Smooth muscle cell (in vitro differentiated cells): ENCODE measurements around the gene MTHFD1. TPM values are rescaled to one million over a fixed set of nuclear protein-coding genes. Genes with fewer than 3 reads are reported as not detected.

Source experiments
- DNase-seq: peaks from one replicate; lab custom pipeline; 2025; ENCODE audit not compliant: unreplicated experiment; lab: John Stamatoyannopoulos, UW
- H2AFZ ChIP-seq: fragments of 200-600 bp; sonication (generic); 2 replicates; pipeline ENCODE4 v1.6.0; 2016; ENCODE audit warnings: antibody characterized with exemption, low read depth, mild to moderate bottlenecking
- H3F3A ChIP-seq: fragments of 200-600 bp; sonication (generic); 2 replicates; pipeline ENCODE4 v1.6.0; 2017; ENCODE audit warnings: antibody characterized with exemption, low read depth
- H3K27ac ChIP-seq: fragments of 200-600 bp; sonication (generic); 2 replicates; pipeline ENCODE4 v1.5.1; 2016; ENCODE audit warnings: low read depth, mild to moderate bottlenecking
- H3K27me3 ChIP-seq: fragments of 200-600 bp; sonication (generic); 2 replicates; pipeline ENCODE4 v1.6.1; 2016; ENCODE audit warnings: low read depth, mild to moderate bottlenecking
- H3K36me3 ChIP-seq: fragments of 200-600 bp; sonication (generic); 2 replicates; pipeline ENCODE4 v1.5.1; 2016; ENCODE audit warnings: low read depth
- H3K4me1 ChIP-seq: fragments of 200-600 bp; sonication (generic); 2 replicates; pipeline ENCODE4 v1.5.1; 2016; ENCODE audit warnings: low read depth
- H3K4me2 ChIP-seq: fragments of 200-600 bp; sonication (generic); 2 replicates; pipeline ENCODE4 v1.6.0; 2016; ENCODE audit warnings: mild to moderate bottlenecking
- H3K4me3 ChIP-seq: fragments of 200-600 bp; sonication (generic); 2 replicates; pipeline ENCODE4 v1.5.1; 2016; ENCODE audit warnings: mild to moderate bottlenecking
- H3K79me2 ChIP-seq: fragments of 200-600 bp; sonication (generic); 2 replicates; pipeline ENCODE4 v1.6.0; 2016; ENCODE audit warnings: low read depth, mild to moderate bottlenecking
- H3K9ac ChIP-seq: fragments of 200-600 bp; sonication (generic); 2 replicates; pipeline ENCODE4 v1.6.0; 2016; ENCODE audit warnings: low read depth
- H3K9me3 ChIP-seq: fragments of 200-600 bp; sonication (generic); replicated peaks from 2 replicates; pipeline ENCODE4 v1.5.1; 2016; ENCODE audit warnings: low read depth
- H4K20me1 ChIP-seq: fragments of 200-600 bp; sonication (generic); 2 replicates; pipeline ENCODE4 v1.6.0; 2016; ENCODE audit warnings: low read depth
- WGBS: methylation state at CpG from one replicate; pipeline ENCODE4 v1.1.7; 2016; ENCODE audit warnings: low lambda C conversion rate; 5-methylcytosine and 5-hydroxymethylcytosine counted together
- polyA plus RNA-seq: library from polyadenylated mRNA; unstranded; fragments of >200 nt; fragmentation: Nextera tagmentation; extraction: Ambion mirVana; gene quantifications from 2 replicates; pipeline ENCODE4 v1.2.1, GENCODE V29; 2016
- total RNA-seq: library from RNA; depleted of rRNA; stranded (reverse); fragments of >200 nt; gene quantifications from 2 replicates; pipeline ENCODE4 v1.2.3, GENCODE V29; 2014
- TF ChIP-seq, protein P1 (sequence below): fragments of 200-600 bp; sonication (generic); IDR thresholded peaks from 2 replicates; pipeline ENCODE4 v1.5.1; 2017; ENCODE audit warnings: borderline replicate concordance, mild to moderate bottlenecking, antibody characterized with exemption; ENCODE audit not compliant: insufficient read depth, poor library complexity, severe bottlenecking

Gene MTHFD1
- total and polyA plus RNA-seq, 2 experiments from 2014 or later, result 12.8 to 25.4 TPM

GRCh38 chr14:64506721-64507120 is 118.6 kb downstream of the MTHFD1 start:
- H3K4me3 ChIP-seq, result peak overlapping the region; percentile 95
- peak overlapping the region; percentile 99 for H3K9ac ChIP-seq
- H3F3A ChIP-seq, result peaks cover 18% of the 10 kb centered on the region
- no peak for DNase-seq
- peaks cover 70% of the 10 kb centered on the region for H3K79me2 ChIP-seq
- no peak overlapping the region for H2AFZ ChIP-seq
- H3K27ac ChIP-seq, result peak overlapping the region; percentile 100
- TF ChIP-seq, protein P1, sequence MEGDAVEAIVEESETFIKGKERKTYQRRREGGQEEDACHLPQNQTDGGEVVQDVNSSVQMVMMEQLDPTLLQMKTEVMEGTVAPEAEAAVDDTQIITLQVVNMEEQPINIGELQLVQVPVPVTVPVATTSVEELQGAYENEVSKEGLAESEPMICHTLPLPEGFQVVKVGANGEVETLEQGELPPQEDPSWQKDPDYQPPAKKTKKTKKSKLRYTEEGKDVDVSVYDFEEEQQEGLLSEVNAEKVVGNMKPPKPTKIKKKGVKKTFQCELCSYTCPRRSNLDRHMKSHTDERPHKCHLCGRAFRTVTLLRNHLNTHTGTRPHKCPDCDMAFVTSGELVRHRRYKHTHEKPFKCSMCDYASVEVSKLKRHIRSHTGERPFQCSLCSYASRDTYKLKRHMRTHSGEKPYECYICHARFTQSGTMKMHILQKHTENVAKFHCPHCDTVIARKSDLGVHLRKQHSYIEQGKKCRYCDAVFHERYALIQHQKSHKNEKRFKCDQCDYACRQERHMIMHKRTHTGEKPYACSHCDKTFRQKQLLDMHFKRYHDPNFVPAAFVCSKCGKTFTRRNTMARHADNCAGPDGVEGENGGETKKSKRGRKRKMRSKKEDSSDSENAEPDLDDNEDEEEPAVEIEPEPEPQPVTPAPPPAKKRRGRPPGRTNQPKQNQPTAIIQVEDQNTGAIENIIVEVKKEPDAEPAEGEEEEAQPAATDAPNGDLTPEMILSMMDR, result no peak
- no peaks in the 10 kb centered on the region for H3K27me3 ChIP-seq
- peaks cover 40% of the 10 kb centered on the region for H3K4me1 ChIP-seq
- no peaks in the 10 kb centered on the region for H3K36me3 ChIP-seq
- WGBS, result 69% methylated on average over 3 of the region's 3 CpGs
- H4K20me1 ChIP-seq, result peaks cover 66% of the 10 kb centered on the region
- no peaks in the 10 kb centered on the region for H3K9me3 ChIP-seq
- H3K4me2 ChIP-seq, result peak overlapping the region; percentile 85

- peaks cover 74% of the 10 kb centered on the region for H4K20me1 ChIP-seq
- peak overlapping the region; percentile 85 for H3K4me2 ChIP-seq
- H3K36me3 ChIP-seq, result no peaks in the 10 kb centered on the region
- peak overlapping the region; percentile 100 for H3K27ac ChIP-seq
- peak overlapping the region; percentile 99 for H3K9ac ChIP-seq
- H2AFZ ChIP-seq, result no peak overlapping the region
- H3K79me2 ChIP-seq, result peaks cover 79% of the 10 kb centered on the region
- DNase-seq, result no peak
- H3K4me3 ChIP-seq, result peak overlapping the region; percentile 95
- peaks cover 15% of the 10 kb centered on the region for H3F3A ChIP-seq
- TF ChIP-seq, protein P1, result no peak
- no peaks in the 10 kb centered on the region for H3K27me3 ChIP-seq
- peaks cover 32% of the 10 kb centered on the region for H3K4me1 ChIP-seq
- no peaks in the 10 kb centered on the region for H3K9me3 ChIP-seq
- WGBS, result 71% methylated on average over 4 of the region's 4 CpGs
These were observed 119.4 kb downstream of the MTHFD1 start for GRCh38 chr14:64507376-64508156.

- WGBS, result 42% methylated on average over 1 of the region's 1 CpG
- Histone ChIP-seq H3K4me2 (peak overlapping the region; percentile 85), H3K27ac (peak overlapping the region; percentile 100), H4K20me1 (peaks cover 81% of the 10 kb centered on the region), H3K79me2 (peaks cover 86% of the 10 kb centered on the region), H3K36me3 (no peaks in the 10 kb centered on the region), H3K9ac (no peak overlapping the region), H3K4me3 (peak overlapping the region; percentile 95), H3K4me1 (peaks cover 29% of the 10 kb centered on the region), H3F3A (peaks cover 9% of the 10 kb centered on the region), H3K9me3 (no peaks in the 10 kb centered on the region), H3K27me3 (no peaks in the 10 kb centered on the region), H2AFZ (no peak overlapping the region)
- TF ChIP-seq, protein P1, result no peak
- DNase-seq, result no peak
These were observed 120.1 kb downstream of the MTHFD1 start for GRCh38 chr14:64508215-64508776.
